Subcutaneous adipose tissue (tissue), 4 donors: ENCODE results near the gene EXD3. TPM values are rescaled to one million over a fixed set of nuclear protein-coding genes. Genes with fewer than 3 reads are reported as not detected.

Experiments
- total RNA-seq, 4 donors: library from RNA; depleted of rRNA; stranded (reverse); fragments of >200 nt; gene quantifications; one replicate each; pipeline ENCODE4 v1.1.0, GENCODE V29; 2016
- TF ChIP-seq, protein P1 (sequence below): fragments of 450-650 bp; IDR thresholded peaks from one replicate; pipeline ENCODE4 v1.5.1; 2016; ENCODE audit warnings: low read depth, mild to moderate bottlenecking, control low read depth, antibody characterized with exemption, moderate library complexity

Gene EXD3
- total RNA-seq, 4 donors from 2014 or later = 7.5 to 44.6 (median 10.5) TPM

- TF ChIP-seq, protein P1, sequence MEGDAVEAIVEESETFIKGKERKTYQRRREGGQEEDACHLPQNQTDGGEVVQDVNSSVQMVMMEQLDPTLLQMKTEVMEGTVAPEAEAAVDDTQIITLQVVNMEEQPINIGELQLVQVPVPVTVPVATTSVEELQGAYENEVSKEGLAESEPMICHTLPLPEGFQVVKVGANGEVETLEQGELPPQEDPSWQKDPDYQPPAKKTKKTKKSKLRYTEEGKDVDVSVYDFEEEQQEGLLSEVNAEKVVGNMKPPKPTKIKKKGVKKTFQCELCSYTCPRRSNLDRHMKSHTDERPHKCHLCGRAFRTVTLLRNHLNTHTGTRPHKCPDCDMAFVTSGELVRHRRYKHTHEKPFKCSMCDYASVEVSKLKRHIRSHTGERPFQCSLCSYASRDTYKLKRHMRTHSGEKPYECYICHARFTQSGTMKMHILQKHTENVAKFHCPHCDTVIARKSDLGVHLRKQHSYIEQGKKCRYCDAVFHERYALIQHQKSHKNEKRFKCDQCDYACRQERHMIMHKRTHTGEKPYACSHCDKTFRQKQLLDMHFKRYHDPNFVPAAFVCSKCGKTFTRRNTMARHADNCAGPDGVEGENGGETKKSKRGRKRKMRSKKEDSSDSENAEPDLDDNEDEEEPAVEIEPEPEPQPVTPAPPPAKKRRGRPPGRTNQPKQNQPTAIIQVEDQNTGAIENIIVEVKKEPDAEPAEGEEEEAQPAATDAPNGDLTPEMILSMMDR = no peak
These were observed 157.3 kb downstream of the EXD3 start for GRCh38 chr9:137265496-137266161.

DNA sequence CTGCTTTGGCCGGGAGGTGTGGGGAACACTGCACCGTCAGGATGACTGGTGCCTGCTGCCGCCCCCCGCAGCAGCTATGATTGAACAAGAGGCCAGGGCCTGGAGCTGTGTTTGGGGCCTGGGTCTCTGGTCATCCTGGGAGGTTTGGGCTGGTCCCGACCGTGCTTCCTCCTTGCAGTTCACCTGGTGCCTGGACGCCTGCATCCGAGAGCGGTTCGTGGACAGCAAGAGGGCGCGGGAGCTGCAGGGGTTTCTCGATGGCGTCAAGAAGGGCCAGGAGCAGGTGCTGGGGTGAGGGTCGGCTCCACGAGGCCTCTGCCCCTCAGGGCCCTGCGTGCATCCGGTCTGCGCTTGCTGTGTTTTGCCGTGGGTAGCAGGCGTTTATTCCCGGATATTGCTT, 158.9 kb downstream of the EXD3 start:
- TF ChIP-seq, protein P1 = no peak

- TF ChIP-seq, protein P1 = no peak
These were observed 159.5 kb downstream of the EXD3 start for GRCh38 chr9:137263506-137263905.

- TF ChIP-seq, protein P1 = no peak
These were observed 160.1 kb downstream of the EXD3 start for GRCh38 chr9:137262909-137263285.

Other genes starting within 250 kb of the EXD3 start
- gene ANAPC2, start 234.6 kb downstream of the EXD3 start, total RNA-seq = 10 to 100 TPM; 11.6 to 53.1 (median 22.6) TPM
- gene SSNA1, start 234.5 kb downstream of the EXD3 start, total RNA-seq = 10 to 100 TPM; 26.7 to 69.3 (median 55.8) TPM
- gene TPRN, start 222.4 kb downstream of the EXD3 start, total RNA-seq = 10 to 100 TPM in 1 of 4 donors, 1 to 10 TPM in 3; 1.8 to 10.5 (median 4.9) TPM
- gene TMEM203, start 217.5 kb downstream of the EXD3 start, total RNA-seq = 10 to 100 TPM; 19.9 to 29.7 (median 22.7) TPM
- 1 to 10 TPM; 2.6 to 6.2 (median 3.7) TPM for gene NDOR1, start 217.5 kb downstream of the EXD3 start, total RNA-seq
- gene RNF208, start 200.9 kb downstream of the EXD3 start, total RNA-seq = 1 to 10 TPM in 2 of 4 donors, under 1 TPM in 1, not detected in 1; 0.88 to 2.4 (median 1.9) TPM
- gene CYSRT1, start 198.0 kb downstream of the EXD3 start, total RNA-seq = under 1 TPM in 1 of 4 donors, not detected in 3; 0.34 TPM
- not detected for gene RNF224, start 195.7 kb downstream of the EXD3 start, total RNA-seq
- gene SLC34A3, start 192.3 kb downstream of the EXD3 start, total RNA-seq = not detected
- gene TUBB4B, start 181.9 kb downstream of the EXD3 start, total RNA-seq = 100 to 1,000 TPM in 2 of 4 donors, 10 to 100 TPM in 2; 92.0 to 213 (median 150) TPM
- gene STPG3, start 171.9 kb downstream of the EXD3 start, total RNA-seq = not detected
- gene NELFB, start 167.8 kb downstream of the EXD3 start, total RNA-seq = 10 to 100 TPM; 19.4 to 37.0 (median 30.8) TPM
- gene TOR4A, start 145.4 kb downstream of the EXD3 start, total RNA-seq = 1 to 10 TPM; 3.3 to 9.0 (median 6.6) TPM
- gene NRARP, start 120.9 kb downstream of the EXD3 start, total RNA-seq = 10 to 100 TPM in 1 of 4 donors, 1 to 10 TPM in 2, under 1 TPM in 1; 0.51 to 11.5 (median 2.9) TPM
- gene NOXA1, start 231 bp upstream of the EXD3 start, total RNA-seq = 1 to 10 TPM; 1.4 to 5.3 (median 2.4) TPM
- not detected for gene ENTPD8, start 18.2 kb upstream of the EXD3 start, total RNA-seq
- gene NSMF, start 36.2 kb upstream of the EXD3 start, total RNA-seq = 10 to 100 TPM; 17.7 to 37.5 (median 25.2) TPM
- 10 to 100 TPM; 13.0 to 34.3 (median 29.2) TPM for gene PNPLA7, start 127.2 kb upstream of the EXD3 start, total RNA-seq
- 100 to 1,000 TPM in 1 of 4 donors, 10 to 100 TPM in 3; 55.3 to 152 (median 64.7) TPM for gene MRPL41, start 128.7 kb upstream of the EXD3 start, total RNA-seq
- gene DPH7, start 155.8 kb upstream of the EXD3 start, total RNA-seq = 10 to 100 TPM; 17.0 to 44.1 (median 22.6) TPM
- 10 to 100 TPM in 3 of 4 donors, 1 to 10 TPM in 1; 6.8 to 12.2 (median 10.7) TPM for gene ZMYND19, start 167.3 kb upstream of the EXD3 start, total RNA-seq
- 10 to 100 TPM; 23.6 to 41.7 (median 33.7) TPM for gene ARRDC1, start 182.5 kb upstream of the EXD3 start, total RNA-seq
- gene EHMT1, start 195.8 kb upstream of the EXD3 start, total RNA-seq = 100 to 1,000 TPM in 1 of 4 donors, 10 to 100 TPM in 3; 53.2 to 168 (median 65.9) TPM